Activated CD4-positive, alpha-beta T cell treated with anti-CD3 and anti-CD28 coated beads for 36 hours (primary cell): ENCODE data around the gene TNFSF13B. TPM values are rescaled to one million over a fixed set of nuclear protein-coding genes. Genes with fewer than 3 reads are reported as not detected.

Source experiments
- ATAC-seq: fragments of 200-7000 bp; cut with Tn5 transposase; one replicate; pipeline ENCODE4 v1.10.0; 2021; ENCODE audit warnings: mild to moderate bottlenecking, moderate library complexity
- CTCF ChIA-PET: fragments of 350-600 bp; sonication (Branson Sonifier 250); formaldehyde crosslinking; loops from one replicate; lab custom pipeline; 2021; ENCODE audit warnings: antibody characterized with exemption; lab: Charles Lee
- POLR2A ChIA-PET: fragments of 350-600 bp; sonication (Branson Sonifier 250); formaldehyde crosslinking; loops from one replicate; lab custom pipeline; 2021; ENCODE audit warnings: antibody characterized with exemption, inconsistent platforms; lab: Charles Lee
- DNase-seq: peaks from one replicate; pipeline ENCODE4 v3.0.0-alpha.2; 2020
- H3K27ac Mint-ChIP-seq: one replicate; pipeline ENCODE4 v1.8.0; 2021; ENCODE audit warnings: mixed read lengths
- H3K27me3 Mint-ChIP-seq: one replicate; pipeline ENCODE4 v1.8.0; 2021; ENCODE audit warnings: mixed read lengths
- H3K36me3 Mint-ChIP-seq: one replicate; pipeline ENCODE4 v1.8.0; 2021; ENCODE audit warnings: low read depth, mixed read lengths
- H3K4me1 Mint-ChIP-seq: one replicate; pipeline ENCODE4 v1.8.0; 2021; ENCODE audit warnings: mixed read lengths
- H3K4me3 Mint-ChIP-seq: one replicate; pipeline ENCODE4 v1.8.0; 2021; ENCODE audit warnings: mild to moderate bottlenecking, moderate library complexity, mixed read lengths
- H3K9me3 Mint-ChIP-seq: one replicate; pipeline ENCODE4 v1.8.0; 2021; ENCODE audit warnings: low read depth, mixed read lengths
- intact Hi-C, 2 experiments: fragments of 100-400 bp; cut with DNase I in 1 of 2; cut with micrococcal nuclease in 1 of 2; formaldehyde crosslinking; loops; one replicate each; pipeline versions ENCODE4 v1.14.2 to v1.15.1; 2022 to 2024; cut with DNase I, micrococcal nuclease
- total RNA-seq, 2 experiments: library from RNA; stranded (reverse); gene quantifications; one replicate each; pipeline ENCODE4 v1.2.3, GENCODE V29; 2021

TNFSF13B gene
- total RNA-seq, 2 experiments from 2014 or later = 2.3 to 2.4 TPM

DNA sequence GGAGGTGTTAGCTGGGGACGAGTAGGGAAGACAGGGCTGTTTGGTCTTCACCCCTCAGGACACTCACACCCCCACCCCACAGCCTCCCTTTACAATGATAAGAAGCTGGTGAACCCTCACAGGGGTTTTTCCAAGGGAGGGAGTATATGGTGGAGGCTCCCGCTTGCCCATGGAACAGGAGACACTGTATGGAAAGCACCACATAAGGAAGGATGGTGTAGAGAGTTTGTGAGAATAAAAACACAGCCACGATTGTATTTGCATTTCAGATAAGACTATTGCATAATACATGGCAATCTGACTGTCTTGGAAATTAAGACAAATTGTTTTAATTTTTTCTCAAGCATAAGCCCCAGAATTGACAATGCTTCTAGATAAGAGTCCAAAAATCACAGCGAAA, 46.9 kb downstream of the TNFSF13B start:
- intact Hi-C loops = no loop called here
- CTCF ChIA-PET = no interaction called here
- ATAC-seq = no peak

DNA sequence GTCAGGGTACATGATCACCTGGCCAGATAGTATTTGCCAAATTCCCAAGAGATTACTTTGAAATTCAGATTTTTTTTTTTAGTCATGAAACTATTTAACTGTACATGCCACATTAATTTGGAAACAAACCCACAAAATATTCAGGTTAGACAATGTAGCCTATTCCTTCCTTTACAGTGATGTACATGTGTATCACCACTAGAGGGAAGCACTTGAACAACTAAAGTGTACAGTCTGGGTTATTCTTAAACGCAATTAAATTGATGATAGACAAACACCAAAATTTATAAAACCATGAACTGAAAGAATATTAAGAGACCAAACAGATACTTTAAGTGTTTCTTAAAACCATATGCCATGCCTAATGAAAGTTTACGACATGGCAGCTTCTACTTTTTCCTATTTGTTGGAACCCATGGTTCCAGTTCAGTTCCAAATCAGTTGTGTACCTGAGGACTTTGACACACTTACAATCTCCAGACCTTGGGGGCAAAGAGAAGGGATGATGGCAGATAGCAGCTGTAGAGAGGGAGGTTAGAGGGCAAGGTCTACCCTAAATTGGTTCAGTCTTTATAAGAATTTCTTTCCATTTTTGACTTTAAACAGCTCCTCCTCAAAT, 52.8 kb downstream of the TNFSF13B start:
- Mint-ChIP-seq H3K27me3 (peaks cover 2% of the 10 kb centered on the region), H3K4me3 (no peak overlapping the region), H3K27ac (no peak overlapping the region), H3K9me3 (no peaks in the 10 kb centered on the region), H3K4me1 (peaks cover 11% of the 10 kb centered on the region), H3K36me3 (no peaks in the 10 kb centered on the region)
- peak; percentile 83 for ATAC-seq
- POLR2A ChIA-PET = no interaction called here
- DNase-seq = no peak
- intact Hi-C loops = loop anchor here (1.0 to 5.0 kb wide), 4 partner anchors 95 to 573 kb away; no protein-coding TSS in a partner anchor
- CTCF ChIA-PET = interaction anchor here (0.6 to 1.2 kb wide), 6 partner anchors 17 to 573 kb away, joined by 3 to 9 read pairs (median 3); no protein-coding TSS in a partner anchor

More for the DNA sequence above, 46.9 kb downstream of the TNFSF13B start:
- Mint-ChIP-seq H3K4me1 (no peaks in the 10 kb centered on the region), H3K36me3 (no peaks in the 10 kb centered on the region), H3K9me3 (no peaks in the 10 kb centered on the region), H3K27ac (no peak overlapping the region), H3K27me3 (no peaks in the 10 kb centered on the region), H3K4me3 (no peak overlapping the region)
- no peak for DNase-seq
- POLR2A ChIA-PET = no interaction called here

DNA sequence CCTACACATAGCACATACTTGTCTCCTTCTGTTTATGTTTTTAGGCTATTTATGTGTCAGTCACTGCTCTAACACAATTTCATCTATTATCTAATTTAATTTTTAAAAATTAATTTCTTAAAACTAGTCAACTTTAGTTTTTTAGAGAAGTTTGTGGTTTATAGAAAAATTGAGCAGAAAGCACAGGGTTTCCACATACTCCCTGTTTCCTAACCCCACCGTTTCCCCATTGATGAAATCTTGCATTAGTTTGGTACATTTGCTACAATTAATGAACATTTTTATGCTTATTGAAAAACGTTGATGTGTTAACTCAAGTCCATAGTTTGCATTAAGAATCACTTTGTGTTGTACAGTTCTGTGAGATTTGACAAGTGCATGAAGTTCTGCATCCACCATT, 53.5 kb downstream of the TNFSF13B start:
- Mint-ChIP-seq H3K27me3 (peaks cover 2% of the 10 kb centered on the region), H3K9me3 (no peaks in the 10 kb centered on the region), H3K4me1 (peaks cover 11% of the 10 kb centered on the region), H3K27ac (no peak overlapping the region), H3K36me3 (no peaks in the 10 kb centered on the region), H3K4me3 (no peak overlapping the region)
- intact Hi-C loops = loop anchor here (2.0 to 5.0 kb wide), 3 partner anchors 96 to 572 kb away; no protein-coding TSS in a partner anchor
- no peak for DNase-seq
- POLR2A ChIA-PET = no interaction called here
- CTCF ChIA-PET = interaction anchor here (0.6 to 1.2 kb wide), 6 partner anchors 16 to 572 kb away, joined by 3 to 9 read pairs (median 3); no protein-coding TSS in a partner anchor
- ATAC-seq = no peak

DNA sequence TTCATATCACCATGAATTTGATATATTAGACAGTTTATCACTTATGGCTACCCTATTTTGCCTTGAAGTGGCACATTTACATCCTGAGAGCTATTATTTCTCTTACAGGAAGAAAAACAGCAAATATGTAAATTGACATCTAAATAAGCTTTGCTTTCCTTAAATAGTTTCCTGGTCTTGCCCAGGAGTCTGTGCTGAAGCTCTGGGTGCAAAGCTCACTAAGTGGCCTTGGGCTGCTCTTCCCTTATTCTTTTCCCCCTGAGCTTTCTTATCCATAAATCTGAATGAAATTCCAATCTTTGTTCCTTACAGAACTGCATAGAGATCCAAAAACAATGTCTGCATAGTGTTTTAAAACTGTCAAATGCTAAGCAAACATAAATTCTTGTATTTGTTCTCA, 56.3 kb downstream of the TNFSF13B start:
- DNase-seq = no peak
- ATAC-seq = no peak
- Mint-ChIP-seq H3K36me3 (no peaks in the 10 kb centered on the region), H3K27ac (no peak overlapping the region), H3K4me3 (no peak overlapping the region), H3K4me1 (peaks cover 11% of the 10 kb centered on the region), H3K9me3 (no peaks in the 10 kb centered on the region), H3K27me3 (peaks cover 3% of the 10 kb centered on the region)
- ChIA-PET POLR2A (no interaction called here), CTCF (interaction anchor here (0.7 kb wide), 1 partner anchor 570 kb away, joined by 4 read pairs; no protein-coding TSS in a partner anchor)
- intact Hi-C loops = no loop called here

DNA sequence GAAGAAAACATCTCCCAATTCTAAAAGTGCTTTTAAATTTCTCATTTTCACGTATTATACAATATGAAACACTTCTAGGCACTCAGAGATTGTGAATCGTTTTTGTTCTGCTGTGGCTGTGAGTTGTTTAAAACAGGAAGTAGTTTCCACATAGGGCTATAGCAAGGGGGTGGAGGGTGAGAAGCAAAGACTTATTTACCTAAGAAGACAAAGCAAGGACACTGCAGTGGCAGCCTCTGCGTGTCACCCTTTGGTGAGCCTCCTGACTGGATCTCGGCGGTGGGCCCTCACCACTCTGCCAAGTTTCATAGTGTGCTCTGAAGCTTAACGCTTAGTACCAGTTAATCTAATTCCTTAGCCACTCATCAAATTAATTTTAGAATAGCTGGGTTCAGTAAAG, 56.8 kb downstream of the TNFSF13B start:
- peaks cover 3% of the 10 kb centered on the region for H3K27me3 Mint-ChIP-seq
- POLR2A ChIA-PET = no interaction called here
- DNase-seq = peak; percentile 17
- H3K9me3 Mint-ChIP-seq = no peaks in the 10 kb centered on the region
- intact Hi-C loops = no loop called here
- no peak overlapping the region for H3K4me3 Mint-ChIP-seq
- no peaks in the 10 kb centered on the region for H3K36me3 Mint-ChIP-seq
- ATAC-seq = peak; percentile 70
- peaks cover 11% of the 10 kb centered on the region for H3K4me1 Mint-ChIP-seq
- H3K27ac Mint-ChIP-seq = no peak overlapping the region
- CTCF ChIA-PET = interaction anchor here (0.7 to 0.9 kb wide), 3 partner anchors 9 to 569 kb away, joined by 3 to 4 read pairs (median 3); no protein-coding TSS in a partner anchor

DNA sequence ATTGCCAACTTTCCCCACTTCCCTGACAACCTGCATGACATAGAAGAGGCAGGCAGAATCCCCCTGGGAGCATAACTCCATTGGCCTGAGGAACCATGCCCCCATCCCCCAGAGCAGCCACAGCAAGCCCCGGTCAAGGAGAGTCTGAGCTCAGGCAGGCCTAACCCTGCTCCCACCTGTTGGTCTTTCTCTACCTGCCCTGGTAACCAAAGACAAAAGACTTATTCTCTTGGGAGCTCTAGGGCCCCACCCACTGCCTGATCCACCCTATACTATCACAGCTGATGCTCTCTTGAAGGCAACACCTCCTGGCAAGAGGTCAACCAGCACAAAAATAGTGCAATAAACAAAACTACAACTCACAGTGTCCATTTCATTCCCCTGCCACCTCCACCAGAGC, 59.3 kb downstream of the TNFSF13B start:
- peaks cover 2% of the 10 kb centered on the region for H3K27me3 Mint-ChIP-seq
- CTCF ChIA-PET = no interaction called here
- no peak overlapping the region for H3K27ac Mint-ChIP-seq
- no peaks in the 10 kb centered on the region for H3K9me3 Mint-ChIP-seq
- peaks cover 11% of the 10 kb centered on the region for H3K4me1 Mint-ChIP-seq
- no peaks in the 10 kb centered on the region for H3K36me3 Mint-ChIP-seq
- ATAC-seq (no peak), DNase-seq (no peak)
- no peak overlapping the region for H3K4me3 Mint-ChIP-seq
- POLR2A ChIA-PET = no interaction called here
- intact Hi-C loops = no loop called here

DNA sequence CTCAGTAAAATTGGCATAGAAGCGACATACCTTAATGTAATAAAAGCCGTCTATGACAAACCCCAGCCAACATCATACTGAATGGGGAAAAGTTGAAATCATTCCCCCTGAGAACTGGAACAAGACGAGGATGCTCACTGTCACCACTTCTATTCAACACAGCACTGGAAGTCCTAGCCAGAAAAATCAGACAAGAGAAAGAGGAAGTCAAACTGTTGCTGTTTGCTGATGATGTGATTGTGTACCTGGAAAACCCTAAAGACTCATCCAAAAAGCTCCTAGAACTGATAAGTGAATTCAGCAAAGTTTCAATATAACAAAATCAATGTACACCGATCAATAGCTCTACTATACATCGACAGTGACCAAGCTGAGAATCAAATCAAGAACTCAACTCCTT, 63.3 kb downstream of the TNFSF13B start:
- ChIA-PET POLR2A (no interaction called here), CTCF (no interaction called here)
- Mint-ChIP-seq H3K36me3 (no peaks in the 10 kb centered on the region), H3K9me3 (no peaks in the 10 kb centered on the region), H3K27ac (no peak overlapping the region), H3K4me1 (no peaks in the 10 kb centered on the region), H3K27me3 (peaks cover 2% of the 10 kb centered on the region), H3K4me3 (no peak overlapping the region)
- ATAC-seq = no peak
- intact Hi-C loops = no loop called here
- no peak for DNase-seq

DNA sequence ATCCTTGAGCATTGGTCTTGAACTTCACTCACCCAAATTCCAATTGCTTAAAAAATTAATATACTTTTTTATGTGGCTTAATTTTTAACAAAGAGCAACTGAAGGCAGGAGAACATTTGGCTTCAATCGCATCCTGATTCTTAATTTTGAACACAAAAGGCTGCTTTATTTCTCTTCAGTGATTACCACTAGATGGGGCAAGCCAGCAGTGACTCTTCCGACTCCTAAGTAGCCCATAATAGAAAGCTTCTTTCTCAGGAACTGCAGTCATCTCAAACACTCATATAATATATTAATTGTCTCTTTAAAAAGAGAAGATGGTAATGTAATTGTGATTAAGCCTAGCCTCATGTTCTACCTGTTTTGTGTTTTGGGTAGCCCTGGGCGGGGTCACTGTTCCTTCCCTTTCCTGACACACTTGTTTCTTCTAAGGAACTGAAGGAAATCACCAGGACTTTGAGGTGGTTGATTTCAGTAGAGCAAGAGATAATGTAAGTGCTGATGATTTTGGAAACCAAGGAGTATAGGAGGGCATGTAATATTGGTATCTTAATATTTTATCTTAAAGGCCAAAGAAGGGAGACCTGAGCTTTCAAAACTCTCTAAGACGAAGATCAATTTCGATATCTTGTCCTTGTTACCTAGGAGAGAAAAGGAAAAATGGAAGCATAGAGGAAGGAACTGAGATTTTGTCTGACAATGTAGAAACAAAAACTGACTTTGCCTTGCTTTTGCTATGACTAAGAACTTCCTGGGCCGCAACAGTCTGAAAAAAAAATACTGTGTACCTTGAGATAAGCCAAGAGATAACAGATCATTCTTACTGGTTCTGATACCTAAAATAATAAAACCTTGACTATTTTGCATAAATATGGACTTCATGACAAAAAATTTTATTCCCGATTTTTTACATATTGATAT, 73.1 kb downstream of the TNFSF13B start:
- ChIA-PET POLR2A (no interaction called here), CTCF (interaction anchor here (0.5 to 1.0 kb wide), 3 partner anchors 21 to 553 kb away, joined by 3 read pairs; no protein-coding TSS in a partner anchor)
- H3K9me3 Mint-ChIP-seq = no peaks in the 10 kb centered on the region
- intact Hi-C loops = loop anchor here (1.0 to 5.0 kb wide), 3 partner anchors 115 to 555 kb away; no protein-coding TSS in a partner anchor
- H3K27ac Mint-ChIP-seq = peak overlapping the region; percentile 11
- ATAC-seq (peak; percentile 51), DNase-seq (no peak)
- H3K4me3 Mint-ChIP-seq = no peak overlapping the region
- H3K27me3 Mint-ChIP-seq = no peaks in the 10 kb centered on the region
- peaks cover 11% of the 10 kb centered on the region for H3K4me1 Mint-ChIP-seq
- H3K36me3 Mint-ChIP-seq = no peaks in the 10 kb centered on the region

DNA sequence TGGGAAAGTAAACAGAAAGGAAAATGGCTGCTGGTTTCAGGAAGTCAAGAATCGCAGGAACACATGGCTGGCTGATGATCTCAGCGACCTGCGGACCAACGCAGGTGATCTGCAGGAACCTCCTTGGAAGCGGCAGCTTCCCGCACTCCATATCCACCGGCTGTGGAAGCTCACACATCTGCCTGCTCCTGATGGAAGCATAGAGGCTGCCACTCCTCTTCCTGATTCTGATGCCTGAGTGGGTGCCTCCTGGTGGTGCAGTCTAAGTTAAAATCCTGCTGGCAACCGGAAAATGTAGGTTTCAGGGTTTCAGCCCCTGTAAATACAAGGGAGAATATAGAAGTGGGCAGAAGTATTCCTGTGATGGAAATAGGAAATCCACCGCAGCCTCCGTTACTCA, 75.5 kb downstream of the TNFSF13B start:
- POLR2A ChIA-PET = no interaction called here
- H3K27me3 Mint-ChIP-seq = no peaks in the 10 kb centered on the region
- intact Hi-C loops = no loop called here
- no peaks in the 10 kb centered on the region for H3K9me3 Mint-ChIP-seq
- DNase-seq (no peak), ATAC-seq (no peak)
- H3K4me3 Mint-ChIP-seq = no peak overlapping the region
- no peaks in the 10 kb centered on the region for H3K36me3 Mint-ChIP-seq
- CTCF ChIA-PET = no interaction called here
- H3K27ac Mint-ChIP-seq = no peak overlapping the region
- peaks cover 13% of the 10 kb centered on the region for H3K4me1 Mint-ChIP-seq

DNA sequence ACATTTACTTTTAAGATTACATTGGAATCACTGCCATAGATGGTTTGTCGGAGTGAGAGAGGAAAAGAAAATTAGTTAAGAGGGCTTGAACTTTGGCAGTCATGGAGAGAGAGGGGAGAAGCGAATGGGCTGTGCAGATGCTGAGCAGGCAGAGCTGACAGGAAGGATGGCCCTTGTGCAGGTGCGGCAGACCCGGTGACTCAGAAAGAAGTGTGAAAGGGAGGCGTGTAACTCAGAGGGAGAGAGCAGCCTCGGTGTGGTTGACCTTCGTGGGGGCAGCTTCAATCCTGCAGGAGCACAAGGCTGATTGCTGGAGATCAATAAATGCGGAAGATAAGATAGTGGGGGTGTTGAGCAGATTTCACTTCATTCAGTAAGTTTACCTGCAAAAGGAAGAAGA, 76.9 kb downstream of the TNFSF13B start:
- ChIA-PET CTCF (no interaction called here), POLR2A (no interaction called here)
- no peaks in the 10 kb centered on the region for H3K36me3 Mint-ChIP-seq
- intact Hi-C loops = no loop called here
- no peaks in the 10 kb centered on the region for H3K9me3 Mint-ChIP-seq
- no peaks in the 10 kb centered on the region for H3K27me3 Mint-ChIP-seq
- H3K4me3 Mint-ChIP-seq = no peak overlapping the region
- H3K4me1 Mint-ChIP-seq = peaks cover 13% of the 10 kb centered on the region
- peak; percentile 27 for DNase-seq
- ATAC-seq = peak; percentile 44
- no peak overlapping the region for H3K27ac Mint-ChIP-seq

DNA sequence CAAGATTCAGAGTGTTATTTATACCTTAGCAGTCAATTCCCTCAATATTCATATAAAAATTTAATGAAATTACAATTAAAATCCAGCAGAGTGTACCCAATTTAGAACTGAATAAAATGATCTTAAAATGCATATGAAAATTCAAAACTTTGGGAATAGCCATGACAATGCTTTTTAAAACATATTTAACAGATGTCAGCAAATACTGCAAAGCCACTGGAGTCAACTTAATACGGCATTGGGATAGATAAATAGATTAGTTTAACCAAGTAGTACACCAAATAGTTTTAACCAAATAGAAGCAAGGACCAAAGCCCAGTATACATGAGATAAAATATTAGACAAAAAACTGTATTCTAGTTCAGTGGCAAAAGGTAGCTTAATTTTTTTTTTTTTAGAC, 79.8 kb downstream of the TNFSF13B start:
- no peaks in the 10 kb centered on the region for H3K27me3 Mint-ChIP-seq
- intact Hi-C loops = no loop called here
- no peak overlapping the region for H3K27ac Mint-ChIP-seq
- H3K9me3 Mint-ChIP-seq = no peaks in the 10 kb centered on the region
- DNase-seq = no peak
- ChIA-PET CTCF (no interaction called here), POLR2A (no interaction called here)
- peaks cover 5% of the 10 kb centered on the region for H3K4me1 Mint-ChIP-seq
- ATAC-seq = no peak
- H3K36me3 Mint-ChIP-seq = no peaks in the 10 kb centered on the region
- H3K4me3 Mint-ChIP-seq = no peak overlapping the region
